Anterior cingulate cortex (tissue), 58 donors: Measurements from ENCODE around the gene PERM1.
"Not testable (repeated sequence)": the region's sequence is repeated elsewhere in the genome, so short reads cannot be mapped to it uniquely, and the experiment has no call there.

Experiments used
- DNase-seq, 58 donors: peaks; one replicate each; lab custom pipeline; 2025; lab: John Stamatoyannopoulos, UW

The PERM1 gene

GRCh38 chr1:999725-1000356 is 17.9 kb upstream of the PERM1 start, which contains the start of gene HES4:
HES4 (minus strand) TSS chr1:1000097; CDS start chr1:999973, 124 bp downstream.
- peak in 56 of 58 donors; percentile 31 to 89 (median 71) for DNase-seq

DNA sequence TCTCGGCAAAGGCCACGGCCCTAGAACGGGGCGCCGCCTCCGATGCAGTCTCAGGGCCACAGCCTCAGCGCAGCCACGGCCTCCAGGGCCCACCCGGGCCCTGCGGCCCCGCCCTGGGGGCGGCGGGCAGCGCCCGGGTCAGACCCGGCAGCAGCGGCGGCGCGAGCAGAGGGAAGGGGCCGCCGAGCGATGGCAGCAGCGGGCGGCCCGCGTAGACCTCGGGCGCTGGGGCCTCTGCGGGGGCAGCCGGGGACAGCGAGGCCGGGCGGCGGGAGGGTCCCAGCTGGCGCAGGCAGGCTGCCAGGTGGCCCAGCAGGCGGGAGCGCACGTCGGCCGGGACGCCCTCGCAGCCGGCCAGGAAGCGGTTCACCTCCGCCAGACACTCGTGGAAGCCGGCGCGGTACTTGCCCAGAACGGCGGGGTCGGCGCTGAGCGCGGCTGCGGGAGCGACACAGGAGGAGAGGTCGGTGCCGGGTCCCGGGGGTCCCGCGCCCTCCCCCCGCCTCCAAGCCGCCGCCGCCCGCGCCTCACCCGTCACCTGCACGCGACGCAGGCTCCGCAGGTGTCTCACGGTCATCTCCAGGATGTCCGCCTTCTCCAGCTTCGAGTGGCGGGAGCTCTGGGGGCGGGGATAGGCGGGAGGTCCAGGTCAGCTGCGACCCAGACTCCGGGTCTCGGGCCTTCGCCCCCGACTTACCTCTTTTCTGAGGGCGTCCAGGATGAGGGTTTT is 17.3 kb upstream of the PERM1 start:
- DNase-seq = peak in 2 of 58 donors; percentile 28 to 55

GRCh38 chr1:998745-998994 is 16.8 kb upstream of the PERM1 start:
- DNase-seq = peak in 1 of 58 donors; percentile 56

- no peak for DNase-seq
These were observed 16.3 kb upstream of the PERM1 start for GRCh38 chr1:997993-998744.

GRCh38 chr1:997713-997992 is 15.8 kb upstream of the PERM1 start:
- no peak for DNase-seq

DNA sequence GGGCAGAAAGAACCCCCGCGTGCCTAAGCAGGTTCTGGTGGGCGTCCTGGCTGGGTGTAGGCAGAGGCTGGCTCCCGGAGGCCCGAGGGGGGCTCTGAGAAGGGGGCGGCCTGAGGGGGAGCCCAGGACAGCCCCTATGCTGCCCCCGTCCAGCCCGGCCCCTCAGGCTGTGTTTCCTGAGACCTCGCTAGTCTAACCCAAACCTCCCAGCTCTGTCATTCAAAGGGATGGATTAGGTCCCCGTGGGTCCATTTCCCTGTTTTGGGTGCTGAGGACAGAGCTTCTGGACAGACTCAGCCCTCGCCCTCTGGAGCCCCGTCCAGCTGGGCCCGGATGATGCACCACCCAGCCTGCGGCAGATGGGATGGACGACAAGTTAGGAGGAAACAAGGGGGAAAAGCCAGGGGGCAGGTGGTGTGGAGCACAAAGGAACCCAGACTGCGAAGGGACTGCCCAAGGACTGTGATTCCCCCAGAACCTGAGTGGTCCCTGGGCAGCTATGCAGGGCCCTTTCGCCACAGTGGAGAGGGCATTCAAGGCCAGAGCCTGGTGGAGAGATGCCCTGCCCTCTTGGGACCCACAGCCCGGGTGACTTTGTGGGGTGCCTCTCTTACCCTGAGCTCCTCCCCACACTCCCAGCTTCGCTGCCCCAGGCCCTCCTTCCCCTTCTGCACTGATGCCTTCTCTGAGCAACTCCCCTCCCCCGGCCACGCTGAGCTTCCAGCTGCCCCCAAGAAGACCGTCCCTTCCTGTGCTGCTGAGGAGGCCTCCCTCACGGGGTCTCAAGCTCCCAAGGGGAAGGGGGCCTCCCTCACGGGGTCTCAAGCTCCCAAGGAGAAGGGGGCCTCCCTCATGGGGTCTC is 15.2 kb upstream of the PERM1 start:
- no peak for DNase-seq

- DNase-seq = no peak
These were observed 14.1 kb upstream of the PERM1 start for GRCh38 chr1:995665-996633.

DNA sequence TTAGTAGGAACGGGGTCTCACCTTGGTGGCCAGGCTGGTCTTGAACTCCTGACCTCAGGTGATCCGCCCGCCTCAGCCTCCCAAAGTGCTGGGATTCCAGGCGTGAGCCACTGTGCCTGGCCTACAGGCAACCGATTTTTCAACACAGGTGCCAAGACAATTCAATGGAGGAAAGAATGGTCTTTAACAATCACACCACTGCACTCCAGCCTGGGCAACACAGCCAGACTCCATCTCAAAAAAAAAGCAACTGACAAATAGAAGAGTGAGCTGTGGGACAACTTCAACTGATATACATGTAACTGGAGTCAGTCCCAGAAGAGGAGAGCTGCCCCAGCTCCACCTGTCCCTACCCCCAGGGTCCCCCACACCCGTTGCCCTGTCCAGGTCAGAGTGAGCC is 12.7 kb upstream of the PERM1 start:
- DNase-seq = not testable (repeated sequence)

- no peak for DNase-seq
These were observed 11.6 kb upstream of the PERM1 start for GRCh38 chr1:993379-993995.

GRCh38 chr1:992362-992761 is 10.5 kb upstream of the PERM1 start:
- no peak for DNase-seq

GRCh38 chr1:991895-992294 is 10.0 kb upstream of the PERM1 start:
- DNase-seq = no peak

DNA sequence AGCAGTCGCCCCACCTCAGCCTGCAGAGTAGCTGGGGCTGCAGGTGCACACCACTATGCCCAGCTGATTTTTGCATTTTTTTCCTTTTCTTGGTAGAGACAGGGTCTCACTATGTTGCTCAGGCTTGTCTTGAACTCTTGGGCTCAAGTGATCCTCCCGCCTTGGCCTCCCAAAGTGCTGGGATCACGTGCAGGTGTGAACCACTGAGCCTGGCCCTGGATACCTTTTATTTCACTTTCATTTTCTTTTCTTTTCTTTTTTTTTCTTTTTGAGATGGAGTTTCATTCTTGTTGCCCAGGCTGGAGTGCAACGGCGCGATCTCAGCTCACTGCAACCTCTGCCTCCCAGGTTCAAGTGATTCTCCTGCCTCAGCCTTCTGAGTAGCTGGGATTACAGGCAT is 9.4 kb upstream of the PERM1 start:
- DNase-seq = not testable (repeated sequence)

DNA sequence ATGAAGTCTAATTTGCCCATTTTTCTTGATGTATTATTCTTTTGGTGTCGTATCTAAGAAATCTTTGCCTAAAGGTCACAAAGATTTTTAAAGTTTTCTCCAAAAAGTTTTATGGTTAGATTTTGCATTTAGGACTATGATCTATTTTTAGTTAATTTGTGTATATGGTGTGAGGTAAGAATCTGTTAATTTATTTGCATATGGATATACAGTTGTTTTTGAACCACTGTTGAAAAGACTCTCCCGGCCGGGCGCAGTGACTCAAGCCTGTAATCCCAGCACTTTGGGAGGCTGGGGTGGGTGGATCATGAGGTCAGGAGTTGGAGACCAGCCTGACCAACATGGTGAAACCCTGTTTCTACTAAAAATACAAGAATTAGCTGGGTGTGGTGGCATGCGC is 6.2 kb upstream of the PERM1 start:
- not testable (repeated sequence) for DNase-seq

- DNase-seq = no peak
These were observed 3.2 kb upstream of the PERM1 start for GRCh38 chr1:985126-985525.

GRCh38 chr1:984476-984814 is 2.6 kb upstream of the PERM1 start:
- no peak for DNase-seq

GRCh38 chr1:983798-984475 is 2.0 kb upstream of the PERM1 start:
- peak in 15 of 58 donors; percentile 7 to 50 (median 24) for DNase-seq

GRCh38 chr1:982765-983436 is 1.0 kb upstream of the PERM1 start:
- no peak for DNase-seq

GRCh38 chr1:981491-981954 is 370 bp downstream of the PERM1 start:
- no peak for DNase-seq
